Raji (cell line): ENCODE measurements around the gene NACAD.

Source experiments
- POLR2A ChIP-seq: IDR thresholded peaks from 2 replicates; pipeline ENCODE4 v1.6.1; 2011; ENCODE audit warnings: low read depth, low read length, control low read depth; ENCODE audit not compliant: insufficient read depth

Gene NACAD

DNA sequence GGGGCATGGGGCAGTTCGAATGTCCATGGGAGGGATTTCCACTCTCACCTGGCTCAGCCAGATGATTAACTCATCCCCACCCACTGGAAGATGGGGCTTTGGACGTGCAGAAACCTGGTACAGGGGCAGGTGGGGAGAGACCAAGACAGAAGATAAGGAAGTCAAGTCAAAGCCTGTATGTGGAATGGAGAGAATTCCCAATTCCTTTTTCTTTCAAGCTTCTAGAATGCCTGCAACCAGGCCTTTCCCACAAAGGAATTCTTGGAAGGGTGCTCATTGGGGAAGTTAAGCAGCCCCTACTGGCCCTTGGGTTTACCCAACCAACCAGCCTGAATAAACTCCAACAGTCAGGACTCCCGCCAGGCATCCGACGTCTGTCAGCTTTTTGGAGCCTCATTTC, 49.7 kb downstream of the NACAD start:
- TF ChIP-seq POLR2A = no peak

DNA sequence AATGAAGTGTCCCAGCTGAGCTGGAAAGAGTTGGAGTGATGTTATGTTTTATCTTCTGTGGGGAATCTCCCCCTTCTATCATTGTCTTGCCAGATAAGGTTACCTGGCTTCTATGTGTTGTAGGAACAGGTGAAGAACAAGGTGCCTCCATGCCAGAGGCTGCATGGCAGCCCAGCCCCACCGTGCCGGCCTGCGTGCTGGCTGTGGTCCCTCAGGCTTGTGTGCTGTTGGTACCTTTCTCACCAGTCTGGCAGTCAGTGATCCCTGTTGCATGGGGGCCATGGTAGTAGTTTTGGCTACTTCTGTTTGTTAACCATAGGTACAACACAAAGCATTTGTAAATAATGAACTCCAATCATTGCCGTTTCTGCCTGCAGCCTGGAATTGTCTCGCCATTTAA, 50.9 kb downstream of the NACAD start:
- no peak for TF ChIP-seq POLR2A

DNA sequence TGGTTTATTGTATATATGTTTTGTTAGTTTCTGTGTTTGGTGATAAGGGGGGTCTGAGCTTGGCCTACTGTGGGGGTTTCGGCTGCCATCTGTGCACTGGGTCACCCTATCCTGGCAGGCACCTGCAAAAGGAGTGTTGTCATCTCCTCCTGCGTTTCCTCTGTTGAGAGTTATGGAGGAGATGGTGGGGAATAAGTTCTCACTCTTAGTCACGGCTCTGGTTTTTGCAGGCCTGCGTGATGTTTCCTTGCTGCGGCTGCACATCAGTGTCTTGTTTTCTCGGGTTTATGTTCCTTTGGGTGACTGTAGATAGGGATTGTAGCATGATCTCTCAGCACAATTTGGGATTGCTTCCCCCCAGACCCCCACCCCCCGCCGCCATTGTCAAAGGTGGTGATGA, 52.0 kb downstream of the NACAD start:
- TF ChIP-seq POLR2A = no peak

DNA sequence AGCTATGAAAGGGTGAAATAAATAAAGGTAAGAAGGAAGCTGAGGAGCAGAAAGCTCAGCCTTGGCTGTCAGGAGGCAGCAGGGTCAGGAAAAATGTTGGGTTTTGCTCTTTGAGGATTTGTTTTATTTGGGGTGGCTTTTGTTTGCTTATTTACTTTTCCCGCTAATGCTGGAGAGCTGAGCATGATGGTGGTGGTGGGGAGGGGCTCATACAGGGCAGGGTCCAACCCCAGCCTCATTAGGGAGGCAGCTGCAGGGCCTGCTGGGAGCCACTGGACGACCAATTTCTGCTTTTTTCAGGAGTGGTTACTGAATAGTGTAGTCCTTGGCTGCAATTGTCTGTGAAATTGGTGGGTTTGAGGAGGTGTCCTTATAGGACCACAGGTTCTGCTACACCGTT, 52.5 kb downstream of the NACAD start:
- TF ChIP-seq POLR2A = no peak

DNA sequence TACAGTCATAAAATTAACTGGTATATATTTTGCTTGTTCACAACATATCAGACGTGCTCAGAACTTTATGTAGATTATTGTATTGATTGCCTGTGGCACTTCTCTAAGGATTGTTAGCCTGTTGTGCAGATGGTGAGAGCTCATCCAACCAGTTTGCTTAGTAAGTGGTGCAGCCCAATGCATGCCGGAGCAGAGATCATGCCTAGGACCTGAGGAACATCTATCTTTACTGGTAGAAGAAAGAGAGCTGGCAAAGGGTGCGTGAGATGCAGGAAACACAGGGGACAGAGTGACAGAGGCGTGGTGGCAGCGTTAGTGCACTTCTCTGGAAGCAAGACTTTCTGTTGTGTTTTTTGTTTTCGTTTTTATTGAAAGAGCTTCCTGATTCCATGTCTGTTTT, 52.9 kb downstream of the NACAD start:
- no peak for TF ChIP-seq POLR2A

DNA sequence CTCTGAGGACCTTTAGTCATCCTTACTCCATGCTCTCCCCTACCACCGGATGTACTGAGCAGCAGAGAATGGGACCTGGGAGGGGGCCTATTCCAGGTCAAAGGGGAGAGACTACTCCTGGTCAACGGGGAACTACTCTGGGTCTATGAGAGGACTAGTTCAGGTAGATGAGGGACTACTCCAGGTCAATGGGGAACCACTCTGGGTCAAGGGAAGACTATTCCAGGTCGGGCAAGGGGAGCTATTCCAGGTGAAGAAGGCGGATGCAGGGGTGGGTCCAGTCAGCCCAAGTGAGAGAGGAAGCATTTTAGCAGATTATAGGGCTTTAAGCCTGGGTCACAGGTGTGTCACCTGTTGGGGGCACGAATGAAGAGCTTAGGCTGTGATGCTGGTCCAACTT, 53.4 kb downstream of the NACAD start:
- TF ChIP-seq POLR2A = no peak

DNA sequence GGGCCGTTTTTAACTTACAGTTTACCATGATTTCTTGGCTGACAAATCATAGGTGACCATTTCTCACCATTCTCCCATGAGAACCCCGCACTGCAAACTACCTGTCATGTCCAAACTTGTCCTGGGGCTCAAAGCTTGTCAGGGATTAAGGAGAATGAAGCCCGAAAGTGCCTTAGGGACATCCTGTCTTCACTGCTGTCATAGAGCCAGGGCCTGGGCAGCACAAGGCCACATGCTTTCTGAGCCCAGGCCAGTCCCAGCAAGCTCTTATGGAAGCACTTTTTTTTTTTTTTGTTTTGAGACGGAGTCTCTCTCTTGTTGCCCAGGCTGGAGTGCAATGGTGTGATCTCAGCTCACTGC, 54.9 kb downstream of the NACAD start:
- no peak for TF ChIP-seq POLR2A

DNA sequence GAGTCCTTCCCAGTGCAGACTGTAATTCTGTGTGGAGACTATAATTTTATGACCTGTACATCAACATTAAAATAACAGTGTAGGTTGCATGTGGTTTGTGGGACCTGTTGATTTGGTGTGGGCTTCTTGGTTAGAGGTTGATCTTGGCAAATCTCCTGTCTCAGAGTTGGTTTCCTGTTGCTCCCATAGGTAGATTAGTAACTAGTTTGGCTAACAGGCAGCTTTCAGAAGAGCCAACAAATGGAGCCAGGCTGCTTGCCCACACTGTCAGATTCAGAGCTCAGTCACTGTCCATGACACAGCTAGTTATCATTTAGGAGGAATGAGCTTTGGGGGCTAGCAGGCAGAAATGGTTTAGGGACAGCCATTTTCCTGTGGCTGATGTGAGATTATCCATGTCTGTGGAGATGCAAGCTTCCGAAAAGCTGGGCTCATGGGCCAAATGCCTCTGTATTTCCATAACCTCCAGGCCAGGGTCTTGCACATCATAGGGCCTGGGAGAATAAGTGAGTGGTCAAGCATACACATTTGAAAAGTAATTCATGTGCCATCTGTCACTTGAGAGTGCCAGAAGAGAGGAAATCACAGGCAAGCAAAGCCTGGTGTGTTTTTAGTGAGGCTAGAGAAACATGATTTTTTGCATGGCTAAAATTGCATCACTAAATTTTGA, 55.4 kb downstream of the NACAD start:
- no peak for TF ChIP-seq POLR2A

DNA sequence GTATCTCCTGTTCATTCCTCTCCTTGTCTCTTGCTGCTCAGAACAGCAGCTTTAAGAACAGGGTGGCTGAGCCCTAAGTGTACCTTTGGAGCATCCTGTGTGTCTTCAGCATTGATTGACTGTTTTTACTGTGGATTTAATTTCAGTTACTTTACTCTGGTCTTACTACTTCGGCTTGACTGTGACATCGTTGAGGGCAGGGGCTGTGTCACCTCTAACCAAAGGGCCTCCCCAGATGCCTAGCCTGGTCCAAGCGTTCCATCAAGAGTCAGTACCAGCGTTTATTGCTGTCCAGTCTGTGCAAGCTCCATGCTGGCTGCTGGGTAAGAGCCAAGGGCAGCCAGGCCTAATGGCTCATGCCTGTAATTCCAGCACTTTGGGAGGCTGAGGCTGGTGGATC, 56.3 kb downstream of the NACAD start:
- no peak for TF ChIP-seq POLR2A

DNA sequence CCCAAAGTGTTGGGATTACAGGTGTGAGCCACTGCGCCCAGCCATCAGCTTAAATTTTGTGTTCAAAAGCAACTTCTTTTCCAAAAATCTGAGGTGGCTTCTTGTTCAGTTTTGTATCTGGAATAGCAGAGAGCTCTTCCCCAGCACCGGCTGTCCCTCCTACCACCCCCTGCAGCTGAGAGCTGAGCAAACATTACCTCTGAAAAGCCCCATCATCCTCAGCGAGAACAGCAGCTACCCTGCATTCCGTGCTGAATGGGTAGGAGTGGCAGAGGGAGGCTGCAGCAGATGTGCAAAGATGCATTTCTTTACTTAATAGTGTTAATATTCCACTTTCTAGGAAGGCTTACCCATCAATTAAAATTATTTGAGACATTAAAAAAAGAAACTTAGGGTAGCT, 56.9 kb downstream of the NACAD start:
- TF ChIP-seq POLR2A = no peak
